Activated T-helper 1 cell treated with anti-CD3 and anti-CD28 coated beads, Interleukin-12 subunit alpha, Interleukin-12 subunit beta, Interleukin-2, Interleukin-4 antibody, amounts not matched to agents 30 ng/mL and 10 ng/mL and 1 ng/mL, durations not matched to agents 14 hours and 24 hours and 36 hours (primary cell): Measurements from ENCODE around the gene CHD9. TPM values are rescaled to one million over a fixed set of nuclear protein-coding genes. Genes with fewer than 3 reads are reported as not detected.
"Not testable (repeated sequence)": the region's sequence is repeated elsewhere in the genome, so short reads cannot be mapped to it uniquely, and the experiment has no call there.

Source experiments
- DNase-seq: peaks from one replicate; pipeline ENCODE4 v3.0.0; 2021; ENCODE audit warnings: low spot score
- H3K27ac Mint-ChIP-seq: one replicate; pipeline ENCODE4 v1.8.0; 2021; ENCODE audit warnings: mild to moderate bottlenecking, mixed read lengths
- H3K27me3 Mint-ChIP-seq: one replicate; pipeline ENCODE4 v1.8.0; 2022; ENCODE audit warnings: mild to moderate bottlenecking, moderate library complexity, mixed read lengths; ENCODE audit not compliant: insufficient read depth
- H3K36me3 Mint-ChIP-seq: one replicate; pipeline ENCODE4 v1.8.0; 2021; ENCODE audit warnings: low read depth, mixed read lengths
- H3K4me1 Mint-ChIP-seq: one replicate; pipeline ENCODE4 v1.8.0; 2021; ENCODE audit warnings: low read depth, mixed read lengths
- H3K4me3 Mint-ChIP-seq: one replicate; pipeline ENCODE4 v1.8.0; 2021; ENCODE audit warnings: mild to moderate bottlenecking, moderate library complexity, mixed read lengths
- H3K9me3 Mint-ChIP-seq: one replicate; pipeline ENCODE4 v1.8.0; 2021; ENCODE audit warnings: mixed read lengths
- intact Hi-C: fragments of 100-400 bp; cut with micrococcal nuclease; formaldehyde crosslinking; loops from one replicate; pipeline ENCODE4 v1.15.1; 2024
- total RNA-seq: library from RNA; stranded (reverse); gene quantifications from 2 replicates; pipeline ENCODE4 v1.2.3, GENCODE V29; 2022

Gene CHD9
- total RNA-seq, 1 donor from 2014 or later = 17.0 TPM

DNA sequence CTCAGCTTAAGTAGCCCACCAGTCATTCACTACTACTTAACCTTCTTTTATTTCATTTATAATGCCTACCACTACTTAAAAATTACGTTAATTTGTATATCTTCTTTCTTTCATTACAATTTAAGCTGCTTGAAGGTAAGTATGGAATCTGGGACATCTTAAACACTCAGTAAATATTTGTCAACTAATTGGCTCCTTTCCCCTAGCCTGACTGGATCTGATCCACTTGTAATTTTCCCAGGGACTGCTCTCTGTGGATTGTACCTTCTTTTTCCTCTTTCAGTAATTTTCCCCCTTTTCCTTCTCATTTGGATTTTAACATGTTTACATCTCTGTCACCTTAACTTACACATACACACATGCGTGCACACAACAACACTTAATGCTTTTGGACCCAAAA, 227.1 kb downstream of the CHD9 start:
- H3K27me3 Mint-ChIP-seq = no peaks in the 10 kb centered on the region
- no peak for DNase-seq
- peaks cover 3% of the 10 kb centered on the region for H3K36me3 Mint-ChIP-seq
- intact Hi-C loops = loop anchor here (2.0 to 5.0 kb wide), 2 partner anchors 150 to 1091 kb away; no protein-coding TSS in a partner anchor
- H3K4me1 Mint-ChIP-seq = no peaks in the 10 kb centered on the region
- no peak overlapping the region for H3K27ac Mint-ChIP-seq
- H3K9me3 Mint-ChIP-seq = no peaks in the 10 kb centered on the region
- no peak overlapping the region for H3K4me3 Mint-ChIP-seq

GRCh38 chr16:53282328-53282727, 227.5 kb downstream of the CHD9 start:
- H3K27me3 Mint-ChIP-seq = no peaks in the 10 kb centered on the region
- peaks cover 3% of the 10 kb centered on the region for H3K36me3 Mint-ChIP-seq
- no peaks in the 10 kb centered on the region for H3K9me3 Mint-ChIP-seq
- H3K4me3 Mint-ChIP-seq = no peak overlapping the region
- no peak for DNase-seq
- intact Hi-C loops = loop anchor here (2.0 to 5.0 kb wide), 2 partner anchors 150 to 1092 kb away; no protein-coding TSS in a partner anchor
- H3K27ac Mint-ChIP-seq = no peak overlapping the region
- no peaks in the 10 kb centered on the region for H3K4me1 Mint-ChIP-seq

GRCh38 chr16:53282975-53283946, 228.5 kb downstream of the CHD9 start:
- H3K27me3 Mint-ChIP-seq = no peaks in the 10 kb centered on the region
- H3K9me3 Mint-ChIP-seq = no peaks in the 10 kb centered on the region
- peaks cover 3% of the 10 kb centered on the region for H3K36me3 Mint-ChIP-seq
- no peaks in the 10 kb centered on the region for H3K4me1 Mint-ChIP-seq
- no peak for DNase-seq
- H3K27ac Mint-ChIP-seq = no peak overlapping the region
- intact Hi-C loops = loop anchor here (1.0 to 5.0 kb wide), 3 partner anchors 151 to 1092 kb away; partner anchors contain the start of gene CHD9
- no peak overlapping the region for H3K4me3 Mint-ChIP-seq

GRCh38 chr16:53285236-53285635, 230.4 kb downstream of the CHD9 start:
- intact Hi-C loops = no loop called here
- H3K36me3 Mint-ChIP-seq = peaks cover 2% of the 10 kb centered on the region
- H3K4me1 Mint-ChIP-seq = no peaks in the 10 kb centered on the region
- no peak overlapping the region for H3K4me3 Mint-ChIP-seq
- DNase-seq = no peak
- H3K27ac Mint-ChIP-seq = no peak overlapping the region
- no peaks in the 10 kb centered on the region for H3K9me3 Mint-ChIP-seq
- no peaks in the 10 kb centered on the region for H3K27me3 Mint-ChIP-seq

DNA sequence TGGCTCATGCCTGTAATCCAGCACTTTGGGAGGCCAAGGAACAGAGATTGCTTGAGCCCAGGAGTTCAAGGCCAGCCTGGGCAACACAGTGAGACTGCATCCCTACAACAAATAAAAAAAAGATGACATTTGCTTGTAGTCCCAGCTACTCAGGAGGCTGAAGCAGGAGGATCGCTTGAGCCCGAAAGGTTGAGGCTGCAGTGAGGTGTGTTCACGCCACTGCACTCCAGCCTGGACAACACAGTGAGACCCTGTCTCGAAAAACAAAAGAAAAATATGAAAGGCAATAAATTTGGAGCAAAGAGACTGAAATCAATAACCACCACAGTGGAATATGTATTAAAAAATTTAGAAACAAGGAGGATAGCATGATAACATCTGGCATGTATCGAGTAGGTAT, 235.7 kb downstream of the CHD9 start:
- Mint-ChIP-seq H3K27ac (no peak overlapping the region), H3K4me3 (no peak overlapping the region), H3K36me3 (peaks cover 7% of the 10 kb centered on the region), H3K9me3 (no peaks in the 10 kb centered on the region), H3K4me1 (no peaks in the 10 kb centered on the region), H3K27me3 (no peaks in the 10 kb centered on the region)
- no peak for DNase-seq
- intact Hi-C loops = no loop called here

DNA sequence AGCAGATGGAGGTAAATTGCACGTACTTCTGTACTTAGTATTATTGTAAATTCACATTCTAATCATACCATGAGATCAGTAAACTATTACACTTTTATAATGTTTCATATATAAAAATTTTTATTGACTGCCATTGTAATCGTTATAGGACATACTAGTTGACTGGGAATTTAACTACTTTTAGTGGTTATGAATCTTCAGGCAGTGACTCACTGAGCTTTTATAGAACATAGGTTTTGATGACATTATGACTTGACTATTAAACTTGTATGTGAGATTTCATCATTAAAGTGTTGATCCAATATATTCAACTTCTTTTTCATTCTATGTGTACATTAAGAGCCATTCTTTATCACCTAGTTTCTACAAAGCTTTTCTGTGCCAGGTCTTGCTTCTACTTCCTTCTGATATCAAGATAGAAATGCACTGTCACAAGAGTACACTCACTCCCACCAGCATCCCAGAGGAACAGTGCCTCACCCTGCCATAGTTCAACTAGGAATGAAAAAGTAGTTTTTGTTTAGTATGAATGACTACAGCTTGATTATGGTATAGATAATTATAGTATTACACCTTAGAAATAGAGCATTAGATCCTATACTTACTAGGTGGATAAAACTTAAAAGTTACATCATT, 237.1 kb downstream of the CHD9 start:
- no peak for DNase-seq
- Mint-ChIP-seq H3K27ac (no peak overlapping the region), H3K4me3 (no peak overlapping the region), H3K9me3 (no peaks in the 10 kb centered on the region), H3K36me3 (peaks cover 7% of the 10 kb centered on the region), H3K27me3 (no peaks in the 10 kb centered on the region), H3K4me1 (no peaks in the 10 kb centered on the region)
- intact Hi-C loops = no loop called here

GRCh38 chr16:53297477-53297876, 242.7 kb downstream of the CHD9 start:
- H3K9me3 Mint-ChIP-seq = no peaks in the 10 kb centered on the region
- H3K4me1 Mint-ChIP-seq = no peaks in the 10 kb centered on the region
- intact Hi-C loops = no loop called here
- H3K27ac Mint-ChIP-seq = no peak overlapping the region
- H3K27me3 Mint-ChIP-seq = no peaks in the 10 kb centered on the region
- peaks cover 4% of the 10 kb centered on the region for H3K36me3 Mint-ChIP-seq
- H3K4me3 Mint-ChIP-seq = no peak overlapping the region
- DNase-seq = no peak

- no peaks in the 10 kb centered on the region for H3K27me3 Mint-ChIP-seq
- no peak overlapping the region for H3K4me3 Mint-ChIP-seq
- H3K36me3 Mint-ChIP-seq = peaks cover 5% of the 10 kb centered on the region
- H3K9me3 Mint-ChIP-seq = no peaks in the 10 kb centered on the region
- no peak overlapping the region for H3K27ac Mint-ChIP-seq
- H3K4me1 Mint-ChIP-seq = no peaks in the 10 kb centered on the region
- no peak for DNase-seq
- intact Hi-C loops = no loop called here
Observed at GRCh38 chr16:53304334-53304733, 249.5 kb downstream of the CHD9 start.

DNA sequence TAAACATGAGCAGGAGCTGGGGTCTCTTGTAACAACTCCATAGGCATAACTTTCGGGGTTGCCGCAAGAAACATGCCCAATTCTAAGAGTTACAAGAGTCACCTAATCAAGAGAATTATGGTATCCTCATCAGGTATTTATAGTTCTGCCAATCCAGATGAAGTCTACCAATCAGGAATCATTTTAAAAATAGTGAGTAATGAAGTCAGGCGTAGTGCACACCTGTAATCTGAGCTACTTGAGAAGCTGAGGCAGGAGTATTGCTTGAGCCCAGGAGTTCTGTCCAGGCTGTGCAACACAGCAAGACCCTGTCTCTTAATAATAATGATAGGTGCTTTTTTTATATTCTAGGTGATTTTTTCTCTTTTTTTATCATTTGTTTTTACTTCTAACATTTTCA, 251.0 kb downstream of the CHD9 start:
- H3K36me3 Mint-ChIP-seq = peaks cover 11% of the 10 kb centered on the region
- H3K4me1 Mint-ChIP-seq = no peaks in the 10 kb centered on the region
- H3K9me3 Mint-ChIP-seq = no peaks in the 10 kb centered on the region
- no peak for DNase-seq
- intact Hi-C loops = no loop called here
- no peak overlapping the region for H3K4me3 Mint-ChIP-seq
- no peaks in the 10 kb centered on the region for H3K27me3 Mint-ChIP-seq
- H3K27ac Mint-ChIP-seq = no peak overlapping the region

DNA sequence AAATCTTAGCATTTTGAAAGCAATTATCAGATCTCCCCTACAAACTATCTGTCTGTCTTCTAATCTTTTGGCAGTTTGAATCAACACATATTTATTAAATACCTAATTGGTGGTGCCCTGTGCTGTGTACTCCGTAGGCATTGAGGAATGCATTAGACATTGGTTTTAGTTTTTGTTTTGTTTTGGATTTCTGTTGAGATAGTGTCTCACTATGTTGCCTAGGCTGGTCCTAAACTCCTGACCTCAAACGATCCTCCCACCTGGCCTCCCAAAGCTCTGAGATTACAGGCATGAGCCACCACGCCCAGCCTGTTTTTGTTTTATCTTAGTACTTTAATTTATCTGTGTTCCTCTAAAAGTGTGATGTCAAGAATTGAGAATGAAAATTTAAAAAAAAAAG, 254.7 kb downstream of the CHD9 start:
- no peak overlapping the region for H3K27ac Mint-ChIP-seq
- H3K27me3 Mint-ChIP-seq = no peaks in the 10 kb centered on the region
- peaks cover 10% of the 10 kb centered on the region for H3K36me3 Mint-ChIP-seq
- DNase-seq = no peak
- H3K4me3 Mint-ChIP-seq = no peak overlapping the region
- no peaks in the 10 kb centered on the region for H3K9me3 Mint-ChIP-seq
- intact Hi-C loops = no loop called here
- H3K4me1 Mint-ChIP-seq = no peaks in the 10 kb centered on the region

DNA sequence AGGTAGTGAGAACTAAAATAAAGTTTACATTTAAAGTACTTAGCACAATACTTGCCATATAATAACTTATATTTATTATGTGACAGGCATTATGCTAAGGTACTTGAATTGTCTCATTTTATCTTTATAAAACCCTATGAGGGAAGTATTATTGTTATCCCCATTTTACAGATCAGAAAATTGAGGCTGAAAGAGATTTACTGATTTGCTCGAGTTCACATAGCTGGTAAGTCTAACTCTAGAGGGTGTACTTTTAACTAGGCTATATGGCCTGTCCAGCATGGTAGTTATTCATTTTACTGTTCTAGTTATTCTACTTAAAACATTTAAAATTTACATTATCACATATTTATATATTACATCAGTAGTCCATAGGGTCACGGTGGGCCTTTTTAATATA, 266.2 kb downstream of the CHD9 start:
- H3K27ac Mint-ChIP-seq = no peak overlapping the region
- no peak for DNase-seq
- H3K9me3 Mint-ChIP-seq = no peaks in the 10 kb centered on the region
- no peak overlapping the region for H3K4me3 Mint-ChIP-seq
- no peaks in the 10 kb centered on the region for H3K4me1 Mint-ChIP-seq
- H3K27me3 Mint-ChIP-seq = no peaks in the 10 kb centered on the region
- intact Hi-C loops = no loop called here
- H3K36me3 Mint-ChIP-seq = peaks cover 13% of the 10 kb centered on the region

DNA sequence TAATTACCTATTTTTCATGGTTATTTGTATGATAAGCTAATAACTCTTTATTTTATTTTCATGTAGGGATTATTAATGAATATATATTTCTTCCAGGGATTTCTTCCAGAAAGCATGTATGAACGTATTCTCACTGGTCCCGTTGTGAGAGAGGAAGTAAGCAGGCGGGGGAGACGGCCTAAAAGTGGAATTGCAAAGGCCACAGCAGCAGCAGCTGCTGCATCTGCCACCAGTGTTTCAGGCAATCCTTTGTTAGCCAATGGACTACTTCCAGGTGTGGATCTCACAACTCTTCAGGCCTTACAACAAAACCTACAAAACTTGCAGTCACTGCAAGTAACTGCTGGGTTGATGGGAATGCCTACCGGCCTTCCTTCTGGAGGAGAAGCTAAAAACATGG, 269.1 kb downstream of the CHD9 start:
- Mint-ChIP-seq H3K4me1 (no peaks in the 10 kb centered on the region), H3K36me3 (peaks cover 3% of the 10 kb centered on the region), H3K9me3 (no peaks in the 10 kb centered on the region), H3K4me3 (no peak overlapping the region), H3K27me3 (no peaks in the 10 kb centered on the region), H3K27ac (no peak overlapping the region)
- no peak for DNase-seq
- intact Hi-C loops = no loop called here

DNA sequence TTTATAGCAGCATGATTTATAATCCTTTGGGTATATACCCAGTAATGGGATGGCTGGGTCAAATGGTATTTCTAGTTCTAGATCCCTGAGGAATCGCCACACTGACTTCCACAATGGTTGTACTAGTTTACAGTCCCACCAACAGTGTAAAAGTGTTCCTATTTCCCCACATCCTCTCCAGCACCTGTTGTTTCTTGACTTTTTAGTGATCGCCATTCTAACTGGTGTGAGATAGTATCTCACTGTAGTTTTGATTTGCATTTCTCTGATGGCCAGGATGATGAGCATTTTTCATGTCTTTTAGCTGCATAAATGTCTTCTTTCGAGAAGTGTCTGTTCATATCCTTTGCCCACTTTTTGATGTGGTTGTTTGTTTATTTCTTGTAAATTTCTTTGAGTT, 276.2 kb downstream of the CHD9 start:
- H3K27ac Mint-ChIP-seq, intact Hi-C loops, H3K4me3 Mint-ChIP-seq, DNase-seq, H3K27me3 Mint-ChIP-seq, H3K4me1 Mint-ChIP-seq, H3K36me3 Mint-ChIP-seq: not testable (repeated sequence)
- peaks cover 12% of the 10 kb centered on the region for H3K9me3 Mint-ChIP-seq
